ENCODE results near the gene ASCC1. TPM values are rescaled to one million over a fixed set of nuclear protein-coding genes. Genes with fewer than 3 reads are reported as not detected.

ASCC1 gene
- polyA plus RNA-seq, 2 of the 4 experiments (the other 2 are of a cell fraction) = 56.5 to 82.3 TPM

DNA sequence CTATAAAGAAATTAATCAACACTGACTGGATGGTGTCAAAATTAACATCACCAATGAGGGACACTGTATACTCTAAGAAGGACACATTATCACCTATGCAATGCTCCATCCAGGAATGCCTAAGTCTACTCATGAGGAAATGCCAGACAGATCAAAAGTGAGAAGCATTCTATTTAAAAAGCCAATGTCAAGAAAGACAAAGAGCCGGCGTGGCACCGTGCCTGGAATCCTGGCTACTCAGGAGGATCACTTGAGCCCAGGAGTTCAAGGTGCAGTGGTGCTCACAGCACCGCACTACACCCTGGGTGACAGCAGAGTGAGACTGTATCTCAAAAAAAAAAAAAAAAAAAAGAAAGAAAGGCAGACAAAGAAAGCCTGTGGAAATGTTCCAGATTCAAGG, 45.8 kb downstream of the ASCC1 start (continued):
- TF ChIP-seq, protein P1, sequence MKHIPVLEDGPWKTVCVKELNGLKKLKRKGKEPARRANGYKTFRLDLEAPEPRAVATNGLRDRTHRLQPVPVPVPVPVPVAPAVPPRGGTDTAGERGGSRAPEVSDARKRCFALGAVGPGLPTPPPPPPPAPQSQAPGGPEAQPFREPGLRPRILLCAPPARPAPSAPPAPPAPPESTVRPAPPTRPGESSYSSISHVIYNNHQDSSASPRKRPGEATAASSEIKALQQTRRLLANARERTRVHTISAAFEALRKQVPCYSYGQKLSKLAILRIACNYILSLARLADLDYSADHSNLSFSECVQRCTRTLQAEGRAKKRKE (CRISPR knock-in tag; IDR thresholded peaks at IDR 0.05; ENCODE audit: low read depth) = no peak
- TF ChIP-seq TP53 (CRISPR knock-in tag; IDR thresholded peaks at IDR 0.05) = no peak
- TF ChIP-seq EHF (CRISPR knock-in tag; IDR thresholded peaks at IDR 0.05) = no peak
- TF ChIP-seq, protein P2, sequence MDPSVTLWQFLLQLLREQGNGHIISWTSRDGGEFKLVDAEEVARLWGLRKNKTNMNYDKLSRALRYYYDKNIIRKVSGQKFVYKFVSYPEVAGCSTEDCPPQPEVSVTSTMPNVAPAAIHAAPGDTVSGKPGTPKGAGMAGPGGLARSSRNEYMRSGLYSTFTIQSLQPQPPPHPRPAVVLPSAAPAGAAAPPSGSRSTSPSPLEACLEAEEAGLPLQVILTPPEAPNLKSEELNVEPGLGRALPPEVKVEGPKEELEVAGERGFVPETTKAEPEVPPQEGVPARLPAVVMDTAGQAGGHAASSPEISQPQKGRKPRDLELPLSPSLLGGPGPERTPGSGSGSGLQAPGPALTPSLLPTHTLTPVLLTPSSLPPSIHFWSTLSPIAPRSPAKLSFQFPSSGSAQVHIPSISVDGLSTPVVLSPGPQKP (IDR thresholded peaks at IDR 0.05; ENCODE audit: low read depth, low read length) = no peak
- TF ChIP-seq, protein P3, sequence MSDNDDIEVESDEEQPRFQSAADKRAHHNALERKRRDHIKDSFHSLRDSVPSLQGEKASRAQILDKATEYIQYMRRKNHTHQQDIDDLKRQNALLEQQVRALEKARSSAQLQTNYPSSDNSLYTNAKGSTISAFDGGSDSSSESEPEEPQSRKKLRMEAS (IDR thresholded peaks at IDR 0.05) = peak; percentile 70
- no peak for TF ChIP-seq HEYL (CRISPR knock-in tag; IDR thresholded peaks at IDR 0.05)
- TF ChIP-seq FOSL2 (IDR thresholded peaks at IDR 0.05) = no peak
- TF ChIP-seq FOSL2 (CRISPR knock-in tag; IDR thresholded peaks at IDR 0.05) = peak; percentile 28; the same call in 1 of the 2 replicates
- TF ChIP-seq ZC3H11A (IDR thresholded peaks at IDR 0.05) = no peak
- TF ChIP-seq POLR2A (IDR thresholded peaks at IDR 0.05; ENCODE audit: low read length) = no peak
- no peak for TF ChIP-seq ESRRA (IDR thresholded peaks at IDR 0.05; ENCODE audit: borderline replicate concordance, low read length)
- no peak; the same call in 1 of the 2 replicates for TF ChIP-seq JUNB (IDR thresholded peaks at IDR 0.05)
- peak in 1 of 2 experiments; percentile 53; a peak in 1 of 5 replicates for TF ChIP-seq JUN (IDR thresholded peaks at IDR 0.05)
- TF ChIP-seq MAFK (IDR thresholded peaks at IDR 0.05; ENCODE audit: partially characterized antibody) = no peak
- TF ChIP-seq GATA3 (IDR thresholded peaks at IDR 0.05; ENCODE audit: borderline replicate concordance) = peak; percentile 77
- no peak for TF ChIP-seq RFX5 (IDR thresholded peaks at IDR 0.05)
- no peak for TF ChIP-seq HDAC2 (IDR thresholded peaks at IDR 0.05)
- peak in 1 of 2 experiments; percentile 62; a peak in 2 of 4 replicates for TF ChIP-seq CEBPB (IDR thresholded peaks at IDR 0.05)

GRCh38 chr10:72167118-72167517, 49.0 kb downstream of the ASCC1 start:
- H3K4me2 ChIP-seq = no peak overlapping the region
- ChIA-PET POLR2A (no interaction called here), CTCF (interaction anchor here (0.7 to 1.0 kb wide), 2 partner anchors 107 to 271 kb away, joined by 3 read pairs; partner anchors contain the start of gene DDIT4)
- 92% methylated on average over 3 of the region's 3 CpGs for WGBS (ENCODE audit: missing lambda C conversion rate)
- no peak for DNase-seq (ENCODE audit: low read depth in 1 of 2, low spot score in 1 of 2)
- TF ChIP-seq, protein P4, sequence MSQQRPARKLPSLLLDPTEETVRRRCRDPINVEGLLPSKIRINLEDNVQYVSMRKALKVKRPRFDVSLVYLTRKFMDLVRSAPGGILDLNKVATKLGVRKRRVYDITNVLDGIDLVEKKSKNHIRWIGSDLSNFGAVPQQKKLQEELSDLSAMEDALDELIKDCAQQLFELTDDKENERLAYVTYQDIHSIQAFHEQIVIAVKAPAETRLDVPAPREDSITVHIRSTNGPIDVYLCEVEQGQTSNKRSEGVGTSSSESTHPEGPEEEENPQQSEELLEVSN (IDR thresholded peaks at IDR 0.05; ENCODE audit: borderline replicate concordance, low read depth) = no peak
- TF ChIP-seq HOXA7 (CRISPR knock-in tag; IDR thresholded peaks at IDR 0.05) (no peak), NR3C1 (IDR thresholded peaks at IDR 0.05) (no peak), ZNF302 (CRISPR knock-in tag; IDR thresholded peaks at IDR 0.05) (no peak), ZC3H11A (IDR thresholded peaks at IDR 0.05) (no peak), CHD4 (IDR thresholded peaks at IDR 0.05; ENCODE audit: borderline replicate concordance) (no peak), RARB (CRISPR knock-in tag; IDR thresholded peaks at IDR 0.05) (no peak), BCL3 (IDR thresholded peaks at IDR 0.05) (no peak), GATA3 (IDR thresholded peaks at IDR 0.05; ENCODE audit: borderline replicate concordance) (no peak)
- TF ChIP-seq, protein P2 (IDR thresholded peaks at IDR 0.05; ENCODE audit: low read depth, low read length) = no peak
- H3K4me3 ChIP-seq = no peak overlapping the region
- ATAC-seq = no peak
- peaks cover 65% of the 10 kb centered on the region for H3K4me1 ChIP-seq
- FAIRE-seq = no peak
- peak overlapping the region; percentile 15 to 93; a peak in 3 of 6 replicates for H3K27ac ChIP-seq
- H3K9me3 ChIP-seq = no peaks in the 10 kb centered on the region
